Suprapubic skin (tissue), 4 donors: Measurements from ENCODE around the gene CHAC1. TPM values are rescaled to one million over a fixed set of nuclear protein-coding genes. Genes with fewer than 3 reads are reported as not detected.
"Not testable (repeated sequence)": the region's sequence is repeated elsewhere in the genome, so short reads cannot be mapped to it uniquely, and the experiment has no call there.

Experiments used
- DNase-seq, 2 donors: peaks; one replicate each; pipeline ENCODE4 v3.0.0-alpha.2; 2019; ENCODE audit warnings: low spot score in 2 of 2
- H3K27ac ChIP-seq: fragments of 200-600 bp; sonication (generic); one replicate; pipeline ENCODE4 v1.5.1; 2019
- H3K27me3 ChIP-seq: fragments of 200-600 bp; sonication (generic); one replicate; pipeline ENCODE4 v1.5.1; 2019
- H3K36me3 ChIP-seq: fragments of 200-600 bp; sonication (generic); one replicate; pipeline ENCODE4 v1.5.1; 2019
- H3K4me1 ChIP-seq: fragments of 200-600 bp; sonication (generic); one replicate; pipeline ENCODE4 v1.5.1; 2019
- H3K4me3 ChIP-seq: fragments of 200-600 bp; sonication (generic); one replicate; pipeline ENCODE4 v1.5.1; 2019; ENCODE audit warnings: mild to moderate bottlenecking
- H3K9me3 ChIP-seq: fragments of 200-600 bp; sonication (generic); one replicate; pipeline ENCODE4 v1.5.1; 2019
- CTCF ChIP-seq, 2 donors: fragments of 200-600 bp in 1 of 2; fragments of 450-650 bp in 1 of 2; sonication (generic) in 1 of 2; IDR thresholded peaks; one replicate each; pipeline ENCODE4 v1.5.1; 2016 to 2019; ENCODE audit warnings: antibody characterized with exemption in 2 of 2, mild to moderate bottlenecking in 1 of 2, moderate library complexity in 1 of 2
- EP300 ChIP-seq: sonication (generic); formaldehyde crosslinking; IDR thresholded peaks from one replicate; pipeline ENCODE4 v1.6.1; 2017; ENCODE audit warnings: antibody characterized with exemption
- POLR2A ChIP-seq, 2 donors: fragments of 450-650 bp; IDR thresholded peaks; one replicate each; pipeline ENCODE4 v1.6.1; 2017; ENCODE audit warnings: antibody characterized with exemption in 2 of 2, mild to moderate bottlenecking in 2 of 2, moderate library complexity in 2 of 2
- POLR2AphosphoS5 ChIP-seq, 3 donors: sonication (generic); formaldehyde crosslinking; IDR thresholded peaks; one replicate each; pipeline ENCODE4 v1.6.1; 2017; ENCODE audit warnings: antibody characterized with exemption in 3 of 3
- WGBS: methylation state at CpG from one replicate; pipeline ENCODE4 v1.1.5; 2018; 5-methylcytosine and 5-hydroxymethylcytosine counted together
- total RNA-seq, 4 donors: library from RNA; depleted of rRNA; stranded (reverse); fragments of >200 nt; gene quantifications; one replicate each; pipeline ENCODE4 v1.1.0, GENCODE V29; 2016

The CHAC1 gene
- total RNA-seq, 4 donors from 2014 or later: 2.6 to 10.0 (median 3.3) TPM; not detected in 1

- Histone ChIP-seq H3K4me1 (peaks cover 24% of the 10 kb centered on the region), H3K4me3 (peak overlapping the region; percentile 65), H3K27me3 (no peaks in the 10 kb centered on the region), H3K27ac (no peak overlapping the region), H3K36me3 (no peaks in the 10 kb centered on the region), H3K9me3 (no peaks in the 10 kb centered on the region)
- 71% methylated on average over 14 of the region's 23 CpGs for WGBS
- no peak for DNase-seq
- TF ChIP-seq POLR2A (IDR thresholded peaks at IDR 0.05): no peak
- no peak for TF ChIP-seq CTCF (IDR thresholded peaks at IDR 0.05)
- TF ChIP-seq EP300: no peak
- no peak for TF ChIP-seq POLR2AphosphoS5 (IDR thresholded peaks at IDR 0.05)
These were observed 870 bp upstream of the CHAC1 start for GRCh38 chr15:40952301-40952900.

- peak overlapping the region; percentile 65 for H3K4me3 ChIP-seq
- DNase-seq: no peak
- H3K36me3 ChIP-seq: no peaks in the 10 kb centered on the region
- no peaks in the 10 kb centered on the region for H3K9me3 ChIP-seq
- TF ChIP-seq POLR2AphosphoS5 (IDR thresholded peaks at IDR 0.05) (no peak), EP300 (no peak), CTCF (IDR thresholded peaks at IDR 0.05) (no peak), POLR2A (IDR thresholded peaks at IDR 0.05) (no peak)
- peaks cover 24% of the 10 kb centered on the region for H3K4me1 ChIP-seq
- no peak overlapping the region for H3K27ac ChIP-seq
- WGBS: 0% methylated on average over 7 of the region's 17 CpGs
- H3K27me3 ChIP-seq: no peaks in the 10 kb centered on the region
These were observed 423 bp downstream of the CHAC1 start for GRCh38 chr15:40953713-40954074.

- DNase-seq, H3K9me3 ChIP-seq, H3K36me3 ChIP-seq, H3K4me3 ChIP-seq, H3K27ac ChIP-seq, H3K27me3 ChIP-seq: not testable (repeated sequence)
- WGBS: 76% methylated on average over 8 of the region's 8 CpGs
- peaks cover 23% of the 10 kb centered on the region for H3K4me1 ChIP-seq
These were observed 1.0 kb downstream of the CHAC1 start for GRCh38 chr15:40954158-40954848.

GRCh38 chr15:40955141-40955903, 2.1 kb downstream of the CHAC1 start:
- no peak for DNase-seq
- Histone ChIP-seq H3K4me3 (no peak overlapping the region), H3K4me1 (peaks cover 15% of the 10 kb centered on the region), H3K36me3 (no peaks in the 10 kb centered on the region), H3K27me3 (no peaks in the 10 kb centered on the region), H3K27ac (no peak overlapping the region), H3K9me3 (no peaks in the 10 kb centered on the region)
- 67% methylated on average over 6 of the region's 20 CpGs for WGBS
- TF ChIP-seq CTCF (IDR thresholded peaks at IDR 0.05): no peak
- no peak for TF ChIP-seq POLR2AphosphoS5 (IDR thresholded peaks at IDR 0.05)
- TF ChIP-seq EP300: no peak
- no peak for TF ChIP-seq POLR2A (IDR thresholded peaks at IDR 0.05)

GRCh38 chr15:40955930-40956540, 2.8 kb downstream of the CHAC1 start:
- 85% methylated on average over 3 of the region's 3 CpGs for WGBS
- Histone ChIP-seq H3K9me3 (no peaks in the 10 kb centered on the region), H3K36me3 (no peaks in the 10 kb centered on the region), H3K4me3 (no peak overlapping the region), H3K27me3 (no peaks in the 10 kb centered on the region), H3K27ac (no peak overlapping the region), H3K4me1 (peaks cover 15% of the 10 kb centered on the region)
- DNase-seq: no peak
- TF ChIP-seq POLR2A (IDR thresholded peaks at IDR 0.05): no peak

- TF ChIP-seq POLR2AphosphoS5 (IDR thresholded peaks at IDR 0.05): no peak
- TF ChIP-seq EP300: no peak
- no peak for TF ChIP-seq CTCF (IDR thresholded peaks at IDR 0.05)
- TF ChIP-seq POLR2A (IDR thresholded peaks at IDR 0.05): no peak
- H3K27ac ChIP-seq: no peak overlapping the region
- no peaks in the 10 kb centered on the region for H3K27me3 ChIP-seq
- no peak overlapping the region for H3K4me3 ChIP-seq
- H3K36me3 ChIP-seq: no peaks in the 10 kb centered on the region
- DNase-seq: no peak
- WGBS: 100% methylated on average over 2 of the region's 3 CpGs
- no peaks in the 10 kb centered on the region for H3K9me3 ChIP-seq
- peaks cover 15% of the 10 kb centered on the region for H3K4me1 ChIP-seq
These were observed 3.3 kb downstream of the CHAC1 start for GRCh38 chr15:40956541-40956982.
